Motor neuron (in vitro differentiated cells): ENCODE measurements around the gene WWTR1. TPM values are rescaled to one million over a fixed set of nuclear protein-coding genes. Genes with fewer than 3 reads are reported as not detected.
A peak's percentile ranks its signal among the peaks of the same experiment; 100 is the strongest.

ENCODE experiments used
- ATAC-seq, 8 experiments: fragments of 200-7000 bp; cut with Tn5 transposase; replicated peaks in 6 of 8; 2 replicates each; pipeline ENCODE4 v1.8.0; 2021; ENCODE audit warnings: mild to moderate bottlenecking in 8 of 8, moderate library complexity in 8 of 8
- H3K27ac ChIP-seq, 2 donors: fragments of 250-450 bp; sonication (Bioruptor Pico); 2 replicates each; pipeline ENCODE4 v1.9.0; 2021; ENCODE audit warnings: antibody characterized with exemption in 2 of 2, mild to moderate bottlenecking in 2 of 2, moderate library complexity in 1 of 2
- H3K4me1 ChIP-seq, 2 donors: fragments of 250-450 bp; sonication (Bioruptor Pico); replicated peaks in 1 of 2; 2 replicates each; pipeline ENCODE4 v1.6.1; 2021; ENCODE audit warnings: antibody characterized with exemption in 2 of 2, mild to moderate bottlenecking in 2 of 2, moderate library complexity in 1 of 2
- H3K4me3 ChIP-seq, 5 donors: fragments of 250-450 bp; sonication (Bioruptor Pico); 2 replicates each; pipeline ENCODE4 v1.9.0; 2021; ENCODE audit warnings: antibody characterized with exemption in 5 of 5, mild to moderate bottlenecking in 5 of 5, moderate library complexity in 4 of 5
- WGBS, 10 experiments: fragments of 450-650 bp; shearing (Covaris generic); methylation state at CpG; one replicate each; pipeline ENCODE4 v1.0.0; 2022; 5-methylcytosine and 5-hydroxymethylcytosine counted together
- in situ Hi-C, 9 experiments: fragments of 400-800 bp; cut with MboI; loops; one replicate each; pipeline ENCODE4 v1.15.0; 2021; ENCODE audit warnings: low sequenced_read_pairs in 9 of 9, low pct_unique_long_range_greater_than_20kb in 2 of 9; ENCODE audit not compliant: unreplicated experiment in 9 of 9
- total RNA-seq, 8 experiments: library from RNA; unstranded; fragments of 300-600 nt; gene quantifications; 2 replicates each; pipeline versions ENCODE4 v1.2.3 to v1.2.4, GENCODE V29; 2022

The WWTR1 gene
- total RNA-seq, 8 experiments from 2014 or later = 3.1 to 267 (median 29.7) TPM

DNA sequence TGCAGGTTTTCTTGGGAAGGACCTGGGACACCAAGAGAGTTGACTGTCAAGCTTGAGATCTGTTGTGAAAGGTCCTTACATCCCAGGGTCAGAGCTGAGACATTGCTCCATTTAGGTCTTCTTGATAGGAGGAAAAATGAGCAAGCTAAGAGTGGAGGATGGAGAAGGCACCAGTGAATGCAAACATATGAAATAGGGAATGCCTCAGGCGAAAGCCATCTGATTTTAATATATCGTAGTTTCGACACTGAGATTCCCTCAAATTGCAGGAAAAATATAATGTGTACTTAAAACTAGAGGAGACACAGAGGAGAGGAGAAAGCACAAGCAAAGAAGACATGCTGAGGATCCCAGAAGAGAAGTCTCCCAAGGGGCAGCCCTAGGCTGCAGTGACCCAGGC, 97.8 kb downstream of the WWTR1 start:
- 40 to 100% (median 90%) methylated on average over 1 to 3 of the region's 3 CpGs; no CpG with 5 or more reads in 4 of the 10 experiments for WGBS, 10 experiments
- H3K27ac ChIP-seq = no peak overlapping the region
- no peaks in the 10 kb centered on the region for H3K4me1 ChIP-seq
- no peak for ATAC-seq
- in situ Hi-C loops = no loop called here
- no peak overlapping the region for H3K4me3 ChIP-seq

DNA sequence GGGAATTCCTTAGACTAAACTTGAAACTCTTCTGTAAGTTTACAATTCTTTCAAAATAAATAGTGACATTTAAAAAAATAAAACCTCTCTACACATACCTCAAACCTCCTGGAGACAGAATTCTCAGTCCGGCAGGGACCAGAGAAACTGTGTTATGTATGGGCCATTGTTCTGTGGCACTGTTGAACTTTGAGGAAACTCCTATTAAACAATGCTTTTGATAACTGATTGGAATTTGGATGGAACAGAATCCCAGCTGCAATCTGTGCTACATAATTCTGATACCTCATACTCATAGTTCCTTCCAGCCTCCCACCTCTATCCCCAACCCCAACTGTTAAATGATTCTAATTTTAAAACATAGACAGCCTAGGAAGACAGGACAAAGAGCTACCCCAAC, 98.3 kb downstream of the WWTR1 start:
- in situ Hi-C loops = no loop called here
- Histone ChIP-seq H3K27ac (no peak overlapping the region), H3K4me3 (no peak overlapping the region), H3K4me1 (no peaks in the 10 kb centered on the region)
- 80 to 100% (median 100%) methylated on average over 1 of the region's 1 CpG; no CpG with 5 or more reads in 2 of the 10 experiments for WGBS, 10 experiments
- ATAC-seq = no peak

GRCh38 chr3:149555927-149556326, 101.9 kb downstream of the WWTR1 start:
- peaks cover 0 to 7% of the 10 kb centered on the region in 2 donors for H3K4me1 ChIP-seq
- 60 to 63% methylated on average over 1 to 2 of the region's 2 CpGs; no CpG with 5 or more reads in 8 of the 10 experiments for WGBS, 10 experiments
- H3K27ac ChIP-seq = no peak overlapping the region
- in situ Hi-C loops = no loop called here
- no peak overlapping the region for H3K4me3 ChIP-seq
- ATAC-seq = peak in 3 of 8 experiments; percentile 56 to 76 (median 57)

GRCh38 chr3:149554826-149555225, 103.0 kb downstream of the WWTR1 start:
- Histone ChIP-seq H3K4me3 (no peak overlapping the region), H3K27ac (no peak overlapping the region), H3K4me1 (peaks cover 0 to 7% of the 10 kb centered on the region in 2 donors)
- peak in 1 of 8 experiments; percentile 11 for ATAC-seq
- 3 to 92% (median 82%) methylated on average over 2 to 4 of the region's 4 CpGs for WGBS, 10 experiments
- in situ Hi-C loops = no loop called here

DNA sequence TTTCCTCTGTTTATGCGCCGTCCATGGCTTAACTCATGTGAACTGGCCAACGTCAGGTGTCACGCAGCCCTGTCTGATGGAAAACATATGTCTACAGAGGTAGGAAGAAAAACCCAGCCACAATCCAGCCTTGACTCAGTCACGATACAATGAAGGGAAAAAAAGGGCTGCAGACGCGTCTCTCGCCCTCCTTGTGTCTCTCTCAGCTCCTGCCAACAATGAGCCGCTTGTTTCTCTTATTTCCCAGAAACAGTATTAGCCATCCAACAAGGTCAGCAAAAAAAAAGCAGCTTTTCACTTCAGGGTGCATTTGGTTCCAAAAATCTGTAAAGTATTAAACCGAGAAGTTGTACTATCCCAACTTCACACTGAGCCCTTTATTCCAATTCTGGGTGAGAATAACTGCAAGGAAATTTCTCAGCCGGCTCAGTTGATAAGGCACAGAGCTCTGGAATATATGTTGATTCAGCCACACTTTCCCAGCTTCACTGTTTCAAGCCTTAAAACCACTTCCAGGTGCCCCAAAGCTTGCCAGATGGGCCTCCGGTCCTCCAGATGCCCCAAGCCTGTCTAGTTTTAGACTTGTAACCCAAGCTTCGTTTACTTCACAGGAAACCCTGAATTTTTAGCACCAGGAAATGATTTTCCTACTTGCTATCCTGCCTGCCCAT, 103.9 kb downstream of the WWTR1 start:
- ATAC-seq = peak in 2 of 8 experiments; percentile 62 to 65
- H3K4me3 ChIP-seq = no peak overlapping the region

DNA sequence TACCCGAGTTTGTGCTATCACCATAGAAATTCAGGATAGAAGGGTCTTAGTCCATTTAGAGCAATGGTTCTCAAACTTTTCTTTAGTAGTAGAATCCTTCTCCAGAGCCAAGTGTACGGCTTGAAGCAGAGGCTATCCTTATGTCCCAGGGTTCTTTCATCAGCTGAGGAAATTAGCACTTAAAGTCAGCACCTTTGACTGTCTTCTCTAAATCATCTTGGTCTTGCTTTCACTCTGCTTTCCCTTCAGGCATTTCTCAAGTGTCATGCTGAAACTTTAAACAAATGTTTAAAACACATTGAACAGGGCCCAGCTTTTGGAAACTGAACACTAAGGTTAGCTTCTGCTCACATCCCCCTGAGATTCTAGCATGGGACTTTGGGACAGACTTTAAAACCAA, 105.1 kb downstream of the WWTR1 start:
- in situ Hi-C loops = no loop called here
- H3K27ac ChIP-seq = no peak overlapping the region
- 47 to 100% (median 94%) methylated on average over 1 to 2 of the region's 2 CpGs; no CpG with 5 or more reads in 3 of the 10 experiments for WGBS, 10 experiments

More for the DNA sequence above, 103.9 kb downstream of the WWTR1 start:
- WGBS, 10 experiments = 0 to 100% (median 75%) methylated on average over 1 to 12 of the region's 13 CpGs
- Histone ChIP-seq H3K4me1 (peaks cover 0 to 7% of the 10 kb centered on the region in 2 donors), H3K27ac (no peak overlapping the region)
- in situ Hi-C loops = no loop called here

DNA sequence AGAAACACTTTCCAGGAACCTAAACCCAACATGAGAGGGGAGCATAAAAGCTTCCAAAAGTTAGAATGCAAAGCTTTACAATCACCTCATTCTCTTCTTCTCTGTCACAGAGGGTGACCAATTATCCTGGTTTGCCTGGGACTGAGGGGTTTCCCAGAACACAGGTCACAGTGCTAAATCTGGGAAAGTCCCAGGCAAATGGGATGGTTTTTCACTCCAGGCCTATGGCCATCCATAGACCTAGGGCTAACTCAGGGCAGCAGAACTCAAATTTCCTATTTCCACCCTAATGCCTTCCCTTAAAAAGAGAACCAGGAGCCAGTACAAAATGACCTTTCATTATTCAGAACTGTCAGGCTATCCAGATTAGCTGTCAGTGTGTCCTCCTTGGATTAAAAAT, 106.3 kb downstream of the WWTR1 start:
- Histone ChIP-seq H3K4me1 (peaks cover 0 to 17% of the 10 kb centered on the region in 2 donors), H3K27ac (no peak overlapping the region), H3K4me3 (no peak overlapping the region)
- in situ Hi-C loops = no loop called here
- no peak for ATAC-seq

More for the DNA sequence above, 105.1 kb downstream of the WWTR1 start:
- Histone ChIP-seq H3K4me1 (peaks cover 0 to 11% of the 10 kb centered on the region in 2 donors), H3K4me3 (no peak overlapping the region)
- ATAC-seq = no peak

DNA sequence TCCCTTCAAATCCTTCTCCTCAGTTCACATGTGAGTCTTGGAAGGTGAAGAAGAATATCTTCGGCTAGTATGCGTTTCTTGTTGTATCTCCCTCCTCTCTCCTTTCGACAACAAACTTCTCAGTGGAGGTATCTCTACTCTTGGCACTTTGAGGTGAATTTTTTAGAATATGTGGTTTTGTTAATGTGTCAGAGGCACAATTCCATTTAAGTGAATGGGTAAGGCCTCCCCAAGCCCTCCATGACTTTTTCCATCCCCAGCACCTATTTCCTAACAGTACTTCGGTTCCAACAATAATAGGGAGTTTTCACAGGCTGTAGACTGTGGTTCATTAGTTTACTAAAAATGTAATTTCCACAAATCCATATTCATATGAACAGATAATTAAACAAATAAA, 109.2 kb downstream of the WWTR1 start:
- WGBS, 10 experiments = 6 to 100% (median 98%) methylated on average over 1 to 4 of the region's 4 CpGs; no CpG with 5 or more reads in 2 of the 10 experiments
- in situ Hi-C loops = no loop called here

DNA sequence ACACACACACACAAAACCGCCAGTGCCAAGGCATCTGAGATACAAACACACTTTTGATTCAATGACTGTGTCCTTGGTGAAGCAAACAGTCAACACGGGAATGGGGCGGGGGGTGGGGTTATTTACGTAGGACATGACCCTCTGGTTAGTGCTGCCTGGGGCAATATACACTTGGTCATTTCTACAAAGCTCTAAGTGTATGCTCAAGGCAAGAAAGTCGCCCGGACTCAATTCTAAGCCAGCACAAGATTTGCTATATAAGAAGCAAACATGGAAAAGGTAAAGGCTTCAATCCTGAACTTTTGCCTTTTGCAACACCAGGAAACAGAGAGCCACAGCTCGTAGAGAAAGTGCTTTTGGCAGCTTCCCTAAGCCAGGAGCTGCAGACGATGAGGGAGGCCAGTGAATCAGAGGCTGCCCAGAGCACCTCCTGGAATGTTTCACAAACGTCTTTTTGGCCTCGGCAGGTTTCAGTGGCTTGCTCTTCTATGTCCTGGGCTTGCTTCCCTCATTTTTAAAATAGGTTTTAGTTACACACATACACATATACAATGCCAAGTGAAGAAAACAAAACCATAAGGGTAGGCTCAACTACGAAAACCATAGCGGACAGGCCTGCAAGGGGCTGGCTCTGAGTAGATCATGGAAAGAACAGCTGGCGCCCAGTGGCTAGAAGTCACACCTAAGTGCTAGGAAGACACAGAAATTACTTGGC, 109.7 kb downstream of the WWTR1 start:
- H3K27ac ChIP-seq = no peak overlapping the region
- 29 to 93% (median 61%) methylated on average over 1 to 11 of the region's 13 CpGs for WGBS, 10 experiments

More for the DNA sequence above, 109.2 kb downstream of the WWTR1 start:
- Histone ChIP-seq H3K4me1 (peaks cover 0 to 12% of the 10 kb centered on the region in 2 donors), H3K4me3 (no peak overlapping the region), H3K27ac (no peak overlapping the region)
- ATAC-seq = no peak

GRCh38 chr3:149547413-149547812, 110.4 kb downstream of the WWTR1 start:
- peak in 1 of 8 experiments; percentile 69 for ATAC-seq
- Histone ChIP-seq H3K4me1 (peaks cover 0 to 10% of the 10 kb centered on the region in 2 donors), H3K27ac (no peak overlapping the region), H3K4me3 (no peak overlapping the region)
- in situ Hi-C loops = no loop called here
- 19 to 97% (median 84%) methylated on average over 2 to 9 of the region's 9 CpGs; no CpG with 5 or more reads in 1 of the 10 experiments for WGBS, 10 experiments

More for the DNA sequence above, 109.7 kb downstream of the WWTR1 start:
- peak in 6 of 8 experiments; percentile 21 to 91 (median 59) for ATAC-seq
- Histone ChIP-seq H3K4me1 (peaks cover 0 to 10% of the 10 kb centered on the region in 2 donors), H3K4me3 (no peak overlapping the region)
- in situ Hi-C loops = no loop called here

DNA sequence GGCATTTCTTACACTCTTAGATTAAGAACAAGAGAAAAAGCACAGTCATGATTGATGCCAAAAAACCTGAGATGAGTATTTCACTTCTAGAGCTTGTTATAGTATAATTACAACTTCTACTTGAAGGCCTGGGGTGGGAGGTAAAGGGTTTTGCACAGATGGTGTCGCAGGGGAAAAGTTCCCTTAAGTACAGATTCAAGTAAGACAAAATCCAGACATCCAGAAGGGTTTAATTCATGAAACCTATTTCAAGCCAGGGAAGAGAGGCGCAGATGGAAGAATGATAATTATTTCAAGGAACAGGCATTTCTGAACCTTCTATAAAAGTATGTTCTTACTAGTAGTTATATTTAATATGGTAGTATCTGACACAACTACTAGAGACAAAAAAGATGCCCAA, 112.8 kb downstream of the WWTR1 start:
- peaks cover 1 to 10% of the 10 kb centered on the region in 2 donors for H3K4me1 ChIP-seq
- 67 to 100% (median 100%) methylated on average over 1 to 2 of the region's 2 CpGs; no CpG with 5 or more reads in 3 of the 10 experiments for WGBS, 10 experiments

DNA sequence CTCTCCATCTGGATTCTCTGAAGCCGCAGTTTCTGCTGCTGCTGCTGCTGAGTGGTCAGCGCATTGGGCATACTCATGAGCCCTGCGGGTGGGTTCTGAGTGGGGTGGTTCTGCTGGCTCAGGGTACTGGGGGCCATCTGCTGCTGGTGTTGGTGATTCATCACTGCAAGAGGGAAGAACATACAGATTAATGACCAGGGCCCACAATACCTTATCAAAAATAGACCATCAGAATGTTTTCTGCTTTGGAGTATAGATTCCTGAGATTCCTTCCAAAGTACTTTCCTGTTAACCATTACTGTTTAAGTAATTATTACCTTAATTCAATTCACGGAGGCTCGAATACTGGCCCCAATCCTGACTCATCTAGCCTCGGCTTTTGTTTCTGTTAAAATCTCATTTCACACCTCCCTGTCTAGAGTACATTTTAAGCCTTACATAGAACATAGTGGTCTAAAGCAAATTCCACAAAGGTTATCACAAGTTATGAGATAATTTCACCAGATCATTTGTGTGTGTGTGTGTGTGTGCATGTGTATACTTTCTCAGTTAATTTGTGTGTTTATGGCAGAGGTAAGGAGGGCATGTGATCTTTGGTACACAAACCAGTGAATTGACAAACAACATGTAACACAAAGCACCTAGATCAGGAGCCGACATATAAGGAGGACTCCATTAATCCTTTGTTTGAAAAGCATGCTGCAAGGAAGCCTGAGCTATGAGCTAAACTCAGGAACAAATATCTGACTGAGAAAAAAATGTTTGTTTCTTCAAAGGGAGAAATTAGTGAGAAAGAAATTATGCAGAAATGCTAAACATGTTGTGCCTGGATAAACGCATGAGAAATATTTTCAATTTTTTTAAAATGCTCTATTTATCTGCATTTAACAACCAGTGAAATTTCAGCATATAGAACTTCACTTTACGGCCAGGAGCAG, 115.2 kb downstream of the WWTR1 start:
- WGBS, 10 experiments = 33 to 89% (median 69%) methylated on average over 1 to 9 of the region's 9 CpGs
- ATAC-seq = no peak

More for the DNA sequence above, 112.8 kb downstream of the WWTR1 start:
- no peak for ATAC-seq
- Histone ChIP-seq H3K27ac (no peak overlapping the region), H3K4me3 (no peak overlapping the region)
- in situ Hi-C loops = no loop called here

More for the DNA sequence above, 115.2 kb downstream of the WWTR1 start:
- no peak overlapping the region for H3K4me3 ChIP-seq
- peaks cover 5 to 6% of the 10 kb centered on the region in 2 donors for H3K4me1 ChIP-seq
- in situ Hi-C loops = no loop called here
- no peak overlapping the region for H3K27ac ChIP-seq
